ENCODE results near the gene IKZF2. TPM values are rescaled to one million over a fixed set of nuclear protein-coding genes. Genes with fewer than 3 reads are reported as not detected.

IKZF2 gene
- total RNA-seq, 1 experiment from 2014 or later = 1.6 TPM

DNA sequence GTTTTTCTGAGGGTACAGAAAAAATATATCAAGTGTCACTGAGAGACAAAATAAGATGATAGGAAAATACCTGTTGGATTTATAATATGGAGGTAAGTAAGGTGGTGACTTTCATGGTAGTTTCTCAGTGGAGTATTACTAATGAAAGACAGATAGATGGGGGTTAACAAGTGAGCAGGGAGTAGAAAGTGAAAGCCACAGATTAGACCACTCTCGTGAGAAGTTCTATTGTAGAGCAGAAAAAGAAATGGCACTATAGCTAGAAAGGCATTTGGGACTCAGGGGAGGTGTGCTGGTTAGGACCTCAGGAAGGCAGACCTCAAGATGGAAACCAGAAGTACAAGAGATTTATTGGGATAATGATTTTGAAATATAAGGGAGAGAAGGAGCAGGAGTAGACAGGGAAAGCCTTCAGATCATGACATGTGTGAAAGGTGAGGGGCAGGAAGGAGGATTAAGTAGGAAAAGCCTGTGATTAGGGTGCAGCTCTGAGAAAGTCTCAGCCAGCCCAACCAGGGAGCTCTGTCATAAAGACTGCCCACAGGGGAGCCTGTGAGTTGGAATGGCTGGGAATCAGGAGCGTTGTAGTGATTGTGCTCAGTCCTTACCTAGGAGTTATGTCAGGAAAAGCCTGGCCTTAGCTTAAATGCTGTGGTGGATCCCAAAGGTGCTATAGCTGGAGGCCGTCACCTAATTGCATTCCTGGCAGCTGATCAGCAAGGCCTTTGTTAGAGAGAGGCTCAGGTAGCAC is 198.1 kb downstream of the IKZF2 start:
- H3K27ac ChIP-seq (ENCODE audit: low read depth, low read length) = no peak overlapping the region
- intact Hi-C loops (cut with micrococcal nuclease) = no loop called here
- H3K4me3 ChIP-seq (replicated peaks in 1 of 2; ENCODE audit: low read depth in 1 of 2, low read length in 2 of 2) = no peak overlapping the region
- RAD21 ChIA-PET (ENCODE audit: low non-redundant PET in 1 of 2, low total read pairs in 2 of 2, uncharacterized antibody in 2 of 2, unreplicated experiment in 2 of 2) = no interaction called here
- H3K9me2 ChIP-seq (ENCODE audit: insufficient read depth) = no peaks in the 10 kb centered on the region
- no peaks in the 10 kb centered on the region for H3K79me2 ChIP-seq (ENCODE audit: insufficient read depth, low read length)
- H3K27me3 ChIP-seq (ENCODE audit: insufficient read depth, low read length) = no peaks in the 10 kb centered on the region
- no peak overlapping the region for H3K9ac ChIP-seq (ENCODE audit: low read length)
- BruUV-seq (replicated peaks) = no TSS peak
- no peak overlapping the region for H2AFZ ChIP-seq (ENCODE audit: low read depth, low read length, poor library complexity, severe bottlenecking)
- no peak overlapping the region for H3K4me2 ChIP-seq (ENCODE audit: low read length)
- POLR2A ChIA-PET = no interaction called here
- H4K20me1 ChIP-seq (ENCODE audit: insufficient read depth) = no peaks in the 10 kb centered on the region
- H3K4me1 ChIP-seq (ENCODE audit: control insufficient read depth in 1 of 2, insufficient read depth in 2 of 2, low read length in 2 of 2) = no peaks in the 10 kb centered on the region; a peak in 1 of 4 replicates
- no peaks in the 10 kb centered on the region for H3K9me3 ChIP-seq (ENCODE audit: control insufficient read depth in 1 of 2, insufficient read depth in 1 of 2, low read depth in 1 of 2, low read length in 2 of 2)
- TF ChIP-seq, protein P1, sequence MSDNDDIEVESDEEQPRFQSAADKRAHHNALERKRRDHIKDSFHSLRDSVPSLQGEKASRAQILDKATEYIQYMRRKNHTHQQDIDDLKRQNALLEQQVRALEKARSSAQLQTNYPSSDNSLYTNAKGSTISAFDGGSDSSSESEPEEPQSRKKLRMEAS (IDR thresholded peaks at IDR 0.05) = no peak
- no peak for TF ChIP-seq RAD21 (IDR thresholded peaks at IDR 0.05; ENCODE audit: low read depth)
- TF ChIP-seq FOSL1 (IDR thresholded peaks at IDR 0.05; ENCODE audit: low read depth) = no peak
- TF ChIP-seq SP1 (IDR thresholded peaks at IDR 0.05; ENCODE audit: low read depth) = no peak
- TF ChIP-seq POLR2A (IDR thresholded peaks at IDR 0.05; ENCODE audit: borderline replicate concordance, extremely low read depth, insufficient read depth, insufficient read length) = no peak
- no peak for TF ChIP-seq EZH2phosphoT487 (IDR thresholded peaks at IDR 0.05; ENCODE audit: borderline replicate concordance)
- TF ChIP-seq CBX3 (IDR thresholded peaks at IDR 0.05; ENCODE audit: low read depth) = no peak
- no peak for TF ChIP-seq SIN3A (IDR thresholded peaks at IDR 0.05; ENCODE audit: low read depth)
- no peak for TF ChIP-seq CEBPB (IDR thresholded peaks at IDR 0.05; ENCODE audit: low read depth)
- no peak for TF ChIP-seq ZFX (IDR thresholded peaks at IDR 0.05)
- TF ChIP-seq, protein P2, sequence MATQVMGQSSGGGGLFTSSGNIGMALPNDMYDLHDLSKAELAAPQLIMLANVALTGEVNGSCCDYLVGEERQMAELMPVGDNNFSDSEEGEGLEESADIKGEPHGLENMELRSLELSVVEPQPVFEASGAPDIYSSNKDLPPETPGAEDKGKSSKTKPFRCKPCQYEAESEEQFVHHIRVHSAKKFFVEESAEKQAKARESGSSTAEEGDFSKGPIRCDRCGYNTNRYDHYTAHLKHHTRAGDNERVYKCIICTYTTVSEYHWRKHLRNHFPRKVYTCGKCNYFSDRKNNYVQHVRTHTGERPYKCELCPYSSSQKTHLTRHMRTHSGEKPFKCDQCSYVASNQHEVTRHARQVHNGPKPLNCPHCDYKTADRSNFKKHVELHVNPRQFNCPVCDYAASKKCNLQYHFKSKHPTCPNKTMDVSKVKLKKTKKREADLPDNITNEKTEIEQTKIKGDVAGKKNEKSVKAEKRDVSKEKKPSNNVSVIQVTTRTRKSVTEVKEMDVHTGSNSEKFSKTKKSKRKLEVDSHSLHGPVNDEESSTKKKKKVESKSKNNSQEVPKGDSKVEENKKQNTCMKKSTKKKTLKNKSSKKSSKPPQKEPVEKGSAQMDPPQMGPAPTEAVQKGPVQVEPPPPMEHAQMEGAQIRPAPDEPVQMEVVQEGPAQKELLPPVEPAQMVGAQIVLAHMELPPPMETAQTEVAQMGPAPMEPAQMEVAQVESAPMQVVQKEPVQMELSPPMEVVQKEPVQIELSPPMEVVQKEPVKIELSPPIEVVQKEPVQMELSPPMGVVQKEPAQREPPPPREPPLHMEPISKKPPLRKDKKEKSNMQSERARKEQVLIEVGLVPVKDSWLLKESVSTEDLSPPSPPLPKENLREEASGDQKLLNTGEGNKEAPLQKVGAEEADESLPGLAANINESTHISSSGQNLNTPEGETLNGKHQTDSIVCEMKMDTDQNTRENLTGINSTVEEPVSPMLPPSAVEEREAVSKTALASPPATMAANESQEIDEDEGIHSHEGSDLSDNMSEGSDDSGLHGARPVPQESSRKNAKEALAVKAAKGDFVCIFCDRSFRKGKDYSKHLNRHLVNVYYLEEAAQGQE (IDR thresholded peaks at IDR 0.05; ENCODE audit: low read depth) = no peak
- no peak for TF ChIP-seq TCF7L2 (IDR thresholded peaks at IDR 0.05; ENCODE audit: borderline replicate concordance, extremely low read depth, insufficient read depth, insufficient read length)
- no peak for TF ChIP-seq EZH2 (IDR thresholded peaks at IDR 0.05)
- TF ChIP-seq, protein P3, sequence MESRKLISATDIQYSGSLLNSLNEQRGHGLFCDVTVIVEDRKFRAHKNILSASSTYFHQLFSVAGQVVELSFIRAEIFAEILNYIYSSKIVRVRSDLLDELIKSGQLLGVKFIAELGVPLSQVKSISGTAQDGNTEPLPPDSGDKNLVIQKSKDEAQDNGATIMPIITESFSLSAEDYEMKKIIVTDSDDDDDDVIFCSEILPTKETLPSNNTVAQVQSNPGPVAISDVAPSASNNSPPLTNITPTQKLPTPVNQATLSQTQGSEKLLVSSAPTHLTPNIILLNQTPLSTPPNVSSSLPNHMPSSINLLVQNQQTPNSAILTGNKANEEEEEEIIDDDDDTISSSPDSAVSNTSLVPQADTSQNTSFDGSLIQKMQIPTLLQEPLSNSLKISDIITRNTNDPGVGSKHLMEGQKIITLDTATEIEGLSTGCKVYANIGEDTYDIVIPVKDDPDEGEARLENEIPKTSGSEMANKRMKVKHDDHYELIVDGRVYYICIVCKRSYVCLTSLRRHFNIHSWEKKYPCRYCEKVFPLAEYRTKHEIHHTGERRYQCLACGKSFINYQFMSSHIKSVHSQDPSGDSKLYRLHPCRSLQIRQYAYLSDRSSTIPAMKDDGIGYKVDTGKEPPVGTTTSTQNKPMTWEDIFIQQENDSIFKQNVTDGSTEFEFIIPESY (IDR thresholded peaks at IDR 0.05; ENCODE audit: extremely low read depth, insufficient replicate concordance, low read length) = no peak
- H3K36me3 ChIP-seq (ENCODE audit: control insufficient read depth in 1 of 2, insufficient read depth in 2 of 2, low read length in 2 of 2) = no peaks in the 10 kb centered on the region
- ATAC-seq (no peak), DNase-seq (ENCODE audit: low read depth, low spot score) (no peak)
- CTCF ChIA-PET = no interaction called here
